ENCODE measurements around the gene CRB2. TPM values are rescaled to one million over a fixed set of nuclear protein-coding genes. Genes with fewer than 3 reads are reported as not detected.

CRB2 gene
- total RNA-seq, 2 experiments from 2014 or later = 0.09 TPM; not detected in 1

DNA sequence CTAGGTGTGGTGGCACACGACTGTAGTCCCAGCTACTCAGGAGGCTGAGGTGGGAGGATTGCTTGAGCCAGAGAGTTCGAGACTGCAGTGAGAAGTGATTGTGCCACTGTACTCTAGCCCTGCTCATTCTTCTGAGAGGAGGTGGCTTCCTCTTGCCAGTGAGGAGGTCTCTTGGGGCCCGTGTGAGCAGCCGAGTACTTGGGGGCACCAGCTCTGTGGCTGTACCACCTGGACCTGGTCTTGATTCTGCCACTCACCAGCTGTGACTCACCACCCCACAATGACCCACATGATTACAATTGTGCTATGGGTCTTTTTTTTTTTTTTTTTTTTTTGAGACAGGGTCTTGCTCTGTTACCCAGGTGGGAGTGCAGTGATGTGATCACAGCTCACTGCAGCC lies 18.0 kb upstream of the CRB2 start:
- no peaks in the 10 kb centered on the region for H3K27me3 Mint-ChIP-seq

DNA sequence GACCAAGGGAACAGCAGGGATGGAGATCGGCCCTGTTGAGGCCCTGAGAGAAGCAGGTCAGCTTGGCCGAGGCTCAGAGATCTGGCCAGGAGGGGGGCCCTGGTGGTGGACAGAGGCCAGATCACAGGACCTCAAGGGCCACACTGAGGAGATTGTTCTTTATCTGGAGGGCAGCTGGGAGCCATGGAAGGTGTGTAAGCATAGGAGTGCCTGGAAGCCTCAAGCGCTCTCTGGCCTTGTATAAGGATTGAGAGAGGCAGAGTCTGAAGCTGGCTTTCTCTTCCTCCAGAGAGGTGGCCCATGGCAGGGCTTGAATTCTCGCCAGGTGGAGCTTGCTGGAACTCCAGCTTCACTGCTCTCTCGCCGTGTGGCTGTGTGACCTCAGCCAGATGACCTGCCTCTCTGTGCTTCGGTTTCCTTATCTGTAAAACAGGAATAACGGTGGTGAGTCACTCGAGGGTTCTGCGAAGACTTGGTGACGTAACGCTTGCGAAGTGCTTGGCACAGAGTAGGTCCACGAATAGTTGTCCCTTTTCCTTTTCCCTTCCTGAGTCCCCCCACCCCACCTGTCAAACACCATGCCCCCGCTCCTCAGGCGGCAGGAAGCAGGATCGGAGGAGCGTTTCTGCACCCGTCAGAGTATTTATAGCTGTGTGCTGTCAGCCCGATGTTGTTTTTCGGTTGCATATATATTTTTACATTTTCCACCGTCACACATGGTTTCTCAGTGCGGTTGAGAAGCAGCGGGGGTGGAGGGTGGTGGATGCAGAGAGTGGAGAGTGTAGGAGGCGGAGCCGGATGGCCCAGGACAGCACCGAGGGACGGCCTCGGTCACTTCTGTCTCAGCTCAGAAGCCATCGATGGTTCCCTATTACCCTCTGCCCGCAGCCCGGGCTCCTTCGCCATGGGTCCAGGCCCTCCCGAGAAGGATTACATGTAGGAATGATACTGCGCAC lies 17.0 kb upstream of the CRB2 start:
- no peaks in the 10 kb centered on the region for H3K36me3 Mint-ChIP-seq (ENCODE audit: low read depth)
- no peaks in the 10 kb centered on the region for H3K27me3 Mint-ChIP-seq
- ATAC-seq = peak; percentile 75
- peak overlapping the region; percentile 99 for H3K27ac Mint-ChIP-seq
- peak overlapping the region; percentile 74 for H3K4me3 Mint-ChIP-seq
- intact Hi-C loops (cut with micrococcal nuclease) = loop anchor here (2.0 kb wide), 3 partner anchors 16 to 114 kb away; no protein-coding TSS in a partner anchor
- peaks cover 46% of the 10 kb centered on the region for H3K4me1 Mint-ChIP-seq (ENCODE audit: low read depth)
- no peaks in the 10 kb centered on the region for H3K9me3 Mint-ChIP-seq
- CTCF ChIA-PET = interaction anchor here (0.7 to 4.7 kb wide), 15 partner anchors 10 to 258 kb away, joined by 3 to 21 read pairs (median 4); no protein-coding TSS in a partner anchor
- DNase-seq = peak; percentile 94
- POLR2A ChIA-PET = interaction anchor here (0.6 to 2.8 kb wide), 12 partner anchors 9 to 512 kb away, joined by 3 to 26 read pairs (median 4); no protein-coding TSS in a partner anchor
- TF ChIP-seq, protein P1, sequence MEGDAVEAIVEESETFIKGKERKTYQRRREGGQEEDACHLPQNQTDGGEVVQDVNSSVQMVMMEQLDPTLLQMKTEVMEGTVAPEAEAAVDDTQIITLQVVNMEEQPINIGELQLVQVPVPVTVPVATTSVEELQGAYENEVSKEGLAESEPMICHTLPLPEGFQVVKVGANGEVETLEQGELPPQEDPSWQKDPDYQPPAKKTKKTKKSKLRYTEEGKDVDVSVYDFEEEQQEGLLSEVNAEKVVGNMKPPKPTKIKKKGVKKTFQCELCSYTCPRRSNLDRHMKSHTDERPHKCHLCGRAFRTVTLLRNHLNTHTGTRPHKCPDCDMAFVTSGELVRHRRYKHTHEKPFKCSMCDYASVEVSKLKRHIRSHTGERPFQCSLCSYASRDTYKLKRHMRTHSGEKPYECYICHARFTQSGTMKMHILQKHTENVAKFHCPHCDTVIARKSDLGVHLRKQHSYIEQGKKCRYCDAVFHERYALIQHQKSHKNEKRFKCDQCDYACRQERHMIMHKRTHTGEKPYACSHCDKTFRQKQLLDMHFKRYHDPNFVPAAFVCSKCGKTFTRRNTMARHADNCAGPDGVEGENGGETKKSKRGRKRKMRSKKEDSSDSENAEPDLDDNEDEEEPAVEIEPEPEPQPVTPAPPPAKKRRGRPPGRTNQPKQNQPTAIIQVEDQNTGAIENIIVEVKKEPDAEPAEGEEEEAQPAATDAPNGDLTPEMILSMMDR (IDR thresholded peaks at IDR 0.05) = no peak

More for the DNA sequence above, 18.0 kb upstream of the CRB2 start:
- TF ChIP-seq, protein P1 (IDR thresholded peaks at IDR 0.05) = no peak
- Mint-ChIP-seq H3K36me3 (ENCODE audit: low read depth) (no peaks in the 10 kb centered on the region), H3K27ac (no peak overlapping the region), H3K9me3 (no peaks in the 10 kb centered on the region), H3K4me3 (no peak overlapping the region), H3K4me1 (ENCODE audit: low read depth) (peaks cover 46% of the 10 kb centered on the region)
- POLR2A ChIA-PET = interaction anchor here (0.6 to 2.8 kb wide), 2 partner anchors 11 to 1089 kb away, joined by 3 to 26 read pairs; no protein-coding TSS in a partner anchor
- CTCF ChIA-PET = interaction anchor here (0.8 to 4.7 kb wide), 6 partner anchors 11 to 243 kb away, joined by 3 to 21 read pairs (median 4); no protein-coding TSS in a partner anchor
- intact Hi-C loops (cut with micrococcal nuclease) = loop anchor here (2.0 kb wide), 3 partner anchors 15 to 113 kb away; no protein-coding TSS in a partner anchor
- no peak for ATAC-seq
- peak; percentile 45 for DNase-seq

DNA sequence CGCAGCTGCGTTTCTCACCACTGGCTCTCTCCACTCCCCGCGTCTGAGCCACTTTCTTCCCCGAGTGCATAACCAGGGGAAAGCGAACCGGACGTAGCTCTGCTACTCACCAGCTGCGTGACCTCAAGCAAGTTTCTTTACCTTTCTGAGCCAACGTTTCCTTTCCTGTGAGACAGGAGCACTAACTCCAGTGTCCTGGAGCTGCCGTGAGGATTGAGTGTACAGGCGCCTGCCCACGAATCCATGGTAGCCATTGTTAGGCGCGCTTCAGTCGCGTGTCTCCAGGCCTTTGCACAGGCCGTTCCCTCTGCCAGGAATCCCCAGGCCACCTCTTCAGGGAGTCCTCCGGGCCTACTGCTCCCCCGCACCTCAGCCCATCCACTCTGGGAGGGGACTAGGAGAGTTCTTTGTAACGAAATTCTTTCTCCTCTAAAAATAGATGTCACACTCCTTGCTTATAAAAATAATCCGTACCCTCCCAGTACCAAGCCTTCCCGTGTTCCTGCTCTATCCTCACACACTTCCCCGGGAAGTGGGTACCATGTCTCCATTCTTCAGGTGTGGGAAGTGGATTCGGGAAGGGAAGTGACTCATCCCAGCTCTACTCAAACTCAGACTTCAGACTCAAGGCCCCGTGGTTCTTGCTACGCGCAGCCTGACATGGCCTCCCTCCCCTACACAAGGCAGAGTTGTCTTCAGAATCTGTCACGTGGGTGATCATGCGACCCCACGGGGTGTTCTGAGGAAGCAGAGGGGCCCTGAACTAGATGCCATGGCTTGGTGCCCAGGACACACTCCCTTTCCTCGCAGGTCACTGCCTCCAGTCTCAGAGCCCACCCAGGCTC lies 16.1 kb upstream of the CRB2 start:
- CTCF ChIA-PET = interaction anchor here (0.7 to 4.7 kb wide), 10 partner anchors 9 to 259 kb away, joined by 3 to 21 read pairs (median 4); no protein-coding TSS in a partner anchor
- DNase-seq (peak; percentile 87), ATAC-seq (peak; percentile 66)
- H3K36me3 Mint-ChIP-seq (ENCODE audit: low read depth) = no peaks in the 10 kb centered on the region
- intact Hi-C loops (cut with micrococcal nuclease) = loop anchor here (2.0 kb wide), 3 partner anchors 17 to 115 kb away; no protein-coding TSS in a partner anchor
- POLR2A ChIA-PET = interaction anchor here (0.6 to 2.8 kb wide), 11 partner anchors 10 to 237 kb away, joined by 3 to 26 read pairs (median 5); no protein-coding TSS in a partner anchor
- H3K27ac Mint-ChIP-seq = peak overlapping the region; percentile 99
- H3K4me1 Mint-ChIP-seq (ENCODE audit: low read depth) = peaks cover 46% of the 10 kb centered on the region
- H3K27me3 Mint-ChIP-seq = no peaks in the 10 kb centered on the region
- peak overlapping the region; percentile 74 for H3K4me3 Mint-ChIP-seq
- TF ChIP-seq, protein P1 (IDR thresholded peaks at IDR 0.05) = no peak
- no peaks in the 10 kb centered on the region for H3K9me3 Mint-ChIP-seq

DNA sequence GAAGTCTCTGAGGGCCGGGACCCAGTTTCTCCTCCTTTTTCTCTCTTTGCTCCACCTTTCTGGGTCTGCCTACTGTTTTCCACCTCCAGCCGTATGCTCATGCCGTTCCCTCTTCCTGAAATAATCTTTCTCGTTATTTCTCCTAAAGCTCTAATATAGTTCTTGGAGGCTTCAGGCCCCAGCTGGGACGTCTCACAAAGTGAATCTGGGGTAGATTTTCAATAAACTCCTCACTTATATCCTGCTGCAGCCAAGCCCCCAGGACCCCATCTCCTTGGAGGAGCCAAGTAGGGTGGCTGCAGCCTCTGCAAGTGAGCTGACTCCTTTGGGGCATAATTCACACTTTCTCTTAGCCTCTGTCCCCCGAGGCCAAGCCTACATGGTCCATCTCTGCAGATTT lies 14.2 kb upstream of the CRB2 start:
- H3K4me1 Mint-ChIP-seq (ENCODE audit: low read depth) = peaks cover 46% of the 10 kb centered on the region
- no peaks in the 10 kb centered on the region for H3K27me3 Mint-ChIP-seq
- no peaks in the 10 kb centered on the region for H3K36me3 Mint-ChIP-seq (ENCODE audit: low read depth)
- POLR2A ChIA-PET = no interaction called here
- H3K9me3 Mint-ChIP-seq = no peaks in the 10 kb centered on the region
- H3K4me3 Mint-ChIP-seq = no peak overlapping the region
- no peak overlapping the region for H3K27ac Mint-ChIP-seq
- TF ChIP-seq, protein P1 (IDR thresholded peaks at IDR 0.05) = no peak
- CTCF ChIA-PET = interaction anchor here (0.8 to 4.7 kb wide), 2 partner anchors 7 to 12 kb away, joined by 3 to 21 read pairs; no protein-coding TSS in a partner anchor
- no peak for ATAC-seq
- DNase-seq = no peak
- intact Hi-C loops (cut with micrococcal nuclease) = no loop called here
